MCF 10A (cell line): Measurements from ENCODE around the gene FASLG. TPM values are rescaled to one million over a fixed set of nuclear protein-coding genes. Genes with fewer than 3 reads are reported as not detected.

ENCODE experiments used
- BruUV-seq: library from RNA; stranded (reverse); fragments of 400-500 nt; replicated peaks from 2 replicates; lab custom pipeline; 2021; lab: Mats Ljungman, UMichigan
- CTCF ChIA-PET: fragments of 300-600 bp; sonication (Branson Sonifier 250); formaldehyde crosslinking; extraction: SDS; loops from one replicate; lab custom pipeline; 2021; ENCODE audit warnings: antibody characterized with exemption, inconsistent platforms; lab: Yijun Ruan, JAX
- POLR2A ChIA-PET: fragments of 300-600, 350-650 bp; sonication (Branson Sonifier 250); formaldehyde crosslinking; extraction: SDS; loops from one replicate; lab custom pipeline; 2020; ENCODE audit warnings: antibody characterized with exemption, inconsistent platforms; lab: Yijun Ruan, JAX
- DNase-seq: peaks from one replicate; pipeline ENCODE4 v3.0.0-alpha.2; 2018; ENCODE audit not compliant: unreplicated experiment
- H3K27ac Mint-ChIP-seq: one replicate; pipeline ENCODE4 v1.8.0; 2022; ENCODE audit warnings: mild to moderate bottlenecking, low read depth, mixed read lengths; ENCODE audit not compliant: unreplicated experiment
- H3K27me3 Mint-ChIP-seq: one replicate; pipeline ENCODE4 v1.8.0; 2022; ENCODE audit warnings: mixed read lengths; ENCODE audit not compliant: insufficient read depth, unreplicated experiment
- H3K36me3 Mint-ChIP-seq: one replicate; pipeline ENCODE4 v1.8.0; 2022; ENCODE audit warnings: mild to moderate bottlenecking, moderate library complexity, mixed read lengths; ENCODE audit not compliant: insufficient read depth, unreplicated experiment
- H3K4me1 Mint-ChIP-seq: one replicate; pipeline ENCODE4 v1.8.0; 2022; ENCODE audit warnings: mixed read lengths; ENCODE audit not compliant: insufficient read depth, unreplicated experiment
- H3K4me3 Mint-ChIP-seq: one replicate; pipeline ENCODE4 v1.8.0; 2022; ENCODE audit warnings: mild to moderate bottlenecking, moderate library complexity, mixed read lengths; ENCODE audit not compliant: unreplicated experiment
- H3K9me3 Mint-ChIP-seq: one replicate; pipeline ENCODE4 v1.8.0; 2022; ENCODE audit warnings: mixed read lengths; ENCODE audit not compliant: unreplicated experiment
- intact Hi-C: fragments of 100-400 bp; cut with micrococcal nuclease; formaldehyde crosslinking; loops from 2 replicates; pipeline ENCODE4 v1.14.1; 2022
- total RNA-seq: library from RNA; stranded (reverse); gene quantifications from 2 replicates; pipeline ENCODE4 v1.2.3, GENCODE V29; 2022
- TF ChIP-seq, protein P1 (sequence below): fragments of 200-600 bp; IDR thresholded peaks from one replicate; pipeline ENCODE4 v1.8.0; 2022; ENCODE audit warnings: antibody characterized with exemption, mild to moderate bottlenecking; ENCODE audit not compliant: unreplicated experiment

Gene FASLG
- total RNA-seq, 1 experiment from 2014 or later: not detected

DNA sequence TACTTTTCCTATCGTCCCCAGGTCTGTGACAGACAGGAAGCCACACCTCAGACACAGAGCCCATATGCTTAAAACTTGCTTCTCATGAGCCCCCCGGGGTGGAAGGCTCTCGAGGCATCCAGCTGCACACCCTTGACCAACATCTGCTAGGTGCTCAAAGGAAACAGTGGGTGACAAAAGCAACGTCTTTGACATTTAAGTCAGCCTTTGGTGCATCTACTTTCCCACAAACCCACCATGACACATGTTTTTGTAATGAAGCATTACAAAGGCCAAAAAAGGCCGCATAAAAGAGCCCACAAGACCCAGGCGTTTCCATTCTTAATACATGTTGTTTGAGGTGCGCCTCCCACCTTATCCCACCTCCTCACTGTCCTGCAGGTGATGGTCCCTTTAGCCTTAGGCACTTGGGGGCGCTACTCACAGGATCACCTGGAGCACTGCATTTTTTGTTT is 11.8 kb upstream of the FASLG start:
- no TSS peak for BruUV-seq
- peaks cover 11% of the 10 kb centered on the region for H3K4me1 Mint-ChIP-seq
- no peaks in the 10 kb centered on the region for H3K36me3 Mint-ChIP-seq
- POLR2A ChIA-PET: no interaction called here
- no peaks in the 10 kb centered on the region for H3K27me3 Mint-ChIP-seq
- CTCF ChIA-PET: interaction anchor here (0.6 kb wide), 1 partner anchor 82 kb away, joined by 3 read pairs; no protein-coding TSS in a partner anchor
- TF ChIP-seq, protein P1, sequence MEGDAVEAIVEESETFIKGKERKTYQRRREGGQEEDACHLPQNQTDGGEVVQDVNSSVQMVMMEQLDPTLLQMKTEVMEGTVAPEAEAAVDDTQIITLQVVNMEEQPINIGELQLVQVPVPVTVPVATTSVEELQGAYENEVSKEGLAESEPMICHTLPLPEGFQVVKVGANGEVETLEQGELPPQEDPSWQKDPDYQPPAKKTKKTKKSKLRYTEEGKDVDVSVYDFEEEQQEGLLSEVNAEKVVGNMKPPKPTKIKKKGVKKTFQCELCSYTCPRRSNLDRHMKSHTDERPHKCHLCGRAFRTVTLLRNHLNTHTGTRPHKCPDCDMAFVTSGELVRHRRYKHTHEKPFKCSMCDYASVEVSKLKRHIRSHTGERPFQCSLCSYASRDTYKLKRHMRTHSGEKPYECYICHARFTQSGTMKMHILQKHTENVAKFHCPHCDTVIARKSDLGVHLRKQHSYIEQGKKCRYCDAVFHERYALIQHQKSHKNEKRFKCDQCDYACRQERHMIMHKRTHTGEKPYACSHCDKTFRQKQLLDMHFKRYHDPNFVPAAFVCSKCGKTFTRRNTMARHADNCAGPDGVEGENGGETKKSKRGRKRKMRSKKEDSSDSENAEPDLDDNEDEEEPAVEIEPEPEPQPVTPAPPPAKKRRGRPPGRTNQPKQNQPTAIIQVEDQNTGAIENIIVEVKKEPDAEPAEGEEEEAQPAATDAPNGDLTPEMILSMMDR: no peak
- H3K9me3 Mint-ChIP-seq: no peaks in the 10 kb centered on the region
- no peak overlapping the region for H3K4me3 Mint-ChIP-seq
- H3K27ac Mint-ChIP-seq: no peak overlapping the region
- no peak for DNase-seq
- intact Hi-C loops: no loop called here

DNA sequence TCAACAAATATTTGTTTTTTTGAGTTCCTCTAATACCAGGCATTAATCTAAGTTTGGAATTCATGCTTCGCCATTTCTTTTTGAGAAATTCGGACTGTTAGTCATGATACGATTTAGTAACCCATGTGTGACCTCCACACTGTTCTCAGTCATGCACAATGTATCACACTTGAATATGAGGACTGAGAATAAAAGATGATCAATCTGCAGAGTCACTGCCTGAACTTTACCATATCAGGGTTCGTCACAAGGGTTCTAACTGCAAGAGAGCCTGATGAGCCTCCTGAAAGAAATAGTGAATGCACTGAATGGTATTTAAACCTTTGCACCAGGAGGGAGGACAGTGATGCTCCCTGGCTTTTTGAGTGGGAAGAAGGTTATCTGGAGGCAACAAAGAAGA is 10.9 kb upstream of the FASLG start:
- intact Hi-C loops: no loop called here
- H3K9me3 Mint-ChIP-seq: no peaks in the 10 kb centered on the region
- no TSS peak for BruUV-seq

DNA sequence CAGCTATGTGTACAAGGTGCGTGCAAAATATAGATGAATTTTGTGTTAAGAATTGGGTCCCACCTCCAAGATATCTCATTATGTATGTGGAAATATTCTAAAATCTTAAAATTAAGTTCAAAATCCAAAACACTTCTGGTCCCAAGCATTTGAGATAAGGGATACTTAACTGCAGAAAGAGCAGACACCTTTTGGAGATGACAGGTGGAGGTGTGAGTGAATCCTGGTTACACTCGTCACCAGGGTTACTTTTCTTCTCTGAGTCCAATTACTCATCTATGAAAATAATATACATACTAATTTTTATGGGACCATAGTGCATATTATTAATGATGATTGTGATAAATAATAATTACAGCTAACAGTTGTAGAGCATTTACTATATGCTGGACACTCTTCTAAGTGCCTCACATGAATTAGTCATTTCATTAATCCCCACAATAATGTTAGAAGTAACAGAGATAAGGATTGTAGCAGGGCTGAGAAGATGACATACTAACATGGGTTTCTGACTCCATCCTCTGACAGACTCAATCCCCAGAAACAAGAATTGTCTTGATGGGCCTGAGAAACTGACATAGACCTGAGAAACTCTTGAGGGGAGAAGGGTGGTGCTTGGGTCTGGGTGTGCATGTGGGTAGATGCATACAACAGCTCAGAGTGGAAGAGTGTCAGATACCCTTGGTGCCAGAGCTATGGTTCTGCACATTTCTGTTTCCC is 8.3 kb upstream of the FASLG start:
- DNase-seq: no peak
- CTCF ChIA-PET: interaction anchor here (0.7 to 2.0 kb wide), 3 partner anchors 40 to 69 kb away, joined by 3 to 7 read pairs (median 4); no protein-coding TSS in a partner anchor
- Mint-ChIP-seq H3K27me3 (no peaks in the 10 kb centered on the region), H3K36me3 (no peaks in the 10 kb centered on the region), H3K4me1 (peaks cover 27% of the 10 kb centered on the region), H3K27ac (no peak overlapping the region), H3K9me3 (no peaks in the 10 kb centered on the region), H3K4me3 (no peak overlapping the region)
- POLR2A ChIA-PET: interaction anchor here (1.3 kb wide), 2 partner anchors 8 to 11 kb away, joined by 3 to 6 read pairs; partner anchors contain the start of gene FASLG
- intact Hi-C loops: no loop called here
- BruUV-seq: no TSS peak
- TF ChIP-seq, protein P1: no peak

More for the DNA sequence above, 10.9 kb upstream of the FASLG start:
- no peaks in the 10 kb centered on the region for H3K36me3 Mint-ChIP-seq
- DNase-seq: no peak
- no peak overlapping the region for H3K4me3 Mint-ChIP-seq
- no peak overlapping the region for H3K27ac Mint-ChIP-seq
- H3K27me3 Mint-ChIP-seq: no peaks in the 10 kb centered on the region
- ChIA-PET CTCF (interaction anchor here (0.6 kb wide), 1 partner anchor 81 kb away, joined by 3 read pairs; no protein-coding TSS in a partner anchor), POLR2A (no interaction called here)
- H3K4me1 Mint-ChIP-seq: peaks cover 16% of the 10 kb centered on the region
- TF ChIP-seq, protein P1: no peak

DNA sequence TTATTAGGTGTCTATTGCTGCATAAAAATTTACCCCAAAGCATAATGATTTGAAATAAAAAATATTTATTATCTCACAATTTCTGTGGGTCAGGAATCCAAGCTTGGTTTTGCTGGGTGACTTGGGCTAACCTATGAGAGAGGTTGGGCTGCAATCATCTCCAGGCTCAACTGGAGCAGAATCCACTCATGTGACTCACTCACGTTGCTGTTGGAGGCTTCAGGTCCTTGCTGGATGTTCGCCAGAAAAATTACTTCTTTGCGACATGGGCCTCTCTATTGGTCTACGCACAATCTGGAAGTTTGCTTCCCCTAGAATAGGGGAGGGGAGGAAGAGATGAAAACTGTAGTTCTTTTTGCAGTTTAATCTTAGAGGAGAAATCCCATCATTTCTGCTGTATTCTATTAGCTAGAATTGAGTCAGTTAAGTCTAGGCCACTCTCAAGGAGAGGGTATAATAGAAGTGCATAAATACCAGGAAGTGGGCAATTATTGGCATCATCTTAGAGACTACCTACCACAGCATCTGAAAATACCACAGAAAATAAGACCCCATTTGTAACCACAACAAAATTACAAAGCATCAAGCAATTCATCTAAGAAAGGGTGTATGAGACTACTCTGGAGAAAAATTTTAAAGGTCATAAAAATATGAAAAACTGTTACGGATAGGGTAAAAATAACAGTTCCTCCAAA is 5.7 kb upstream of the FASLG start:
- Mint-ChIP-seq H3K4me1 (peaks cover 29% of the 10 kb centered on the region), H3K4me3 (no peak overlapping the region)

More for the DNA sequence above, 5.7 kb upstream of the FASLG start:
- Mint-ChIP-seq H3K9me3 (no peaks in the 10 kb centered on the region), H3K36me3 (no peaks in the 10 kb centered on the region), H3K27me3 (no peaks in the 10 kb centered on the region), H3K27ac (peak overlapping the region; percentile 47)
- DNase-seq: peak; percentile 74
- no TSS peak for BruUV-seq
- TF ChIP-seq, protein P1: no peak
- intact Hi-C loops: no loop called here
- ChIA-PET POLR2A (interaction anchor here (0.6 to 1.0 kb wide), 3 partner anchors 21 to 540 kb away, joined by 3 read pairs; no protein-coding TSS in a partner anchor), CTCF (interaction anchor here (0.6 to 1.3 kb wide), 3 partner anchors 9 to 74 kb away, joined by 3 read pairs; no protein-coding TSS in a partner anchor)
